Activated naive CD8-positive, alpha-beta T cell treated with anti-CD3 and anti-CD28 coated beads, Interleukin-2, amount 50 U/mL, for 24 hours (primary cell): Measurements from ENCODE around the gene FYB2.
"Not testable (repeated sequence)": the region's sequence is repeated elsewhere in the genome, so short reads cannot be mapped to it uniquely, and the experiment has no call there.

Experiments
- ATAC-seq: fragments of 150-1000 bp; cut with Tn5 transposase; one replicate; pipeline ENCODE4 v1.10.0; 2021
- DNase-seq: peaks from one replicate; pipeline ENCODE4 v3.0.0; 2021
- H3K27ac Mint-ChIP-seq: one replicate; pipeline ENCODE4 v1.8.0; 2021; ENCODE audit warnings: mild to moderate bottlenecking, mixed read lengths
- H3K27me3 Mint-ChIP-seq: one replicate; pipeline ENCODE4 v1.8.0; 2021; ENCODE audit warnings: mixed read lengths
- H3K36me3 Mint-ChIP-seq: one replicate; pipeline ENCODE4 v1.8.0; 2021; ENCODE audit warnings: low read depth, mixed read lengths
- H3K4me1 Mint-ChIP-seq: one replicate; pipeline ENCODE4 v1.8.0; 2021; ENCODE audit warnings: mixed read lengths
- H3K4me3 Mint-ChIP-seq: one replicate; pipeline ENCODE4 v1.8.0; 2021; ENCODE audit warnings: mild to moderate bottlenecking, moderate library complexity, mixed read lengths
- H3K9me3 Mint-ChIP-seq: one replicate; pipeline ENCODE4 v1.8.0; 2021; ENCODE audit warnings: mixed read lengths

The FYB2 gene

GRCh38 chr1:56788588-56788987 is 30.6 kb downstream of the FYB2 start:
- H3K36me3 Mint-ChIP-seq: no peaks in the 10 kb centered on the region
- no peaks in the 10 kb centered on the region for H3K4me1 Mint-ChIP-seq
- no peak overlapping the region for H3K27ac Mint-ChIP-seq
- H3K27me3 Mint-ChIP-seq: peaks cover 7% of the 10 kb centered on the region
- H3K9me3 Mint-ChIP-seq: no peaks in the 10 kb centered on the region
- H3K4me3 Mint-ChIP-seq: no peak overlapping the region
- no peak for DNase-seq
- ATAC-seq: no peak

DNA sequence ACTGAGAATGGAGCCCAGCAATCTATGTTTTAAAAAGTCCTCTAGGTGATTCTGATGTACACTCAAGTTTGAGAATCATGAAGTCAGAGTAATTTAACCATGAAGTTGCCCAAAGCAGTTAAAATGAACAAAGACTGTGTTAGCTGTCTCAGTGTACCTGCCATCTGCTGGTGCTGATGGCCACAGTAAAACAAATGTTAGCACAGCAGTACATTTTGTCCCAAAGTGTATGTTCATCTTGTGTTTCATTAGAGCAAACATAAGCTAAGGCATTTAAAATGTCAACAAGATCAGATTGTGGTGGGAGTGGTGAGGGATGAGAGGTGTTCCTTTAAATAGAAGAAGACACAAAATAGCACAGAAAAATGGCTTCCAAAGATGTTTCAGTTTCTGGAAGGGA is 31.1 kb downstream of the FYB2 start:
- Mint-ChIP-seq H3K36me3 (no peaks in the 10 kb centered on the region), H3K4me3 (no peak overlapping the region), H3K4me1 (no peaks in the 10 kb centered on the region), H3K27me3 (peaks cover 5% of the 10 kb centered on the region), H3K27ac (no peak overlapping the region), H3K9me3 (no peaks in the 10 kb centered on the region)
- DNase-seq (no peak), ATAC-seq (no peak)

DNA sequence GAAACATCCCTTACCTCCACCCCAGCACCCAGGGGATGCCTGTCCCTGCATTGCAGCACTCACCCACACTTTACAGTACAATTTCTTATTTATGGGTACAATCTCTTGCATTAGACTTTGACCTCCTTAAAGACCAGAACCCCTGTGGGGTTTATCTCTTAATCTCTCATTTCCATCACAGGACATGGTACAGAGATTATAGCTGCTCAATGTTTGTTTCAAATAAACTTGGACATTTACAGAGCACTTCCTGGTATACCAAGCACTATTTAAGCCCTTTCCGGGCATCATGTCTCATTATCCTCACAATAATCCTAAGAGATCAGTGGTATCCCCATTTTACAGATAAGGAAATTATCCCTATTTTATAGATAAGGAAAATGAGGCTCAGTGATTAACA is 31.9 kb downstream of the FYB2 start:
- no peak for ATAC-seq
- Mint-ChIP-seq H3K27ac (no peak overlapping the region), H3K4me3 (no peak overlapping the region), H3K4me1 (no peaks in the 10 kb centered on the region), H3K27me3 (peaks cover 5% of the 10 kb centered on the region), H3K9me3 (no peaks in the 10 kb centered on the region), H3K36me3 (no peaks in the 10 kb centered on the region)
- DNase-seq: no peak

- Mint-ChIP-seq H3K4me3 (no peak overlapping the region), H3K9me3 (no peaks in the 10 kb centered on the region), H3K4me1 (no peaks in the 10 kb centered on the region), H3K36me3 (no peaks in the 10 kb centered on the region), H3K27ac (no peak overlapping the region), H3K27me3 (peaks cover 4% of the 10 kb centered on the region)
- DNase-seq: no peak
- ATAC-seq: no peak
Observed at GRCh38 chr1:56782773-56783172, 36.4 kb downstream of the FYB2 start.

GRCh38 chr1:56780826-56781225 is 38.4 kb downstream of the FYB2 start:
- no peak overlapping the region for H3K27ac Mint-ChIP-seq
- no peak for ATAC-seq
- no peak overlapping the region for H3K4me3 Mint-ChIP-seq
- no peaks in the 10 kb centered on the region for H3K4me1 Mint-ChIP-seq
- peaks cover 4% of the 10 kb centered on the region for H3K27me3 Mint-ChIP-seq
- no peaks in the 10 kb centered on the region for H3K9me3 Mint-ChIP-seq
- no peak for DNase-seq
- H3K36me3 Mint-ChIP-seq: no peaks in the 10 kb centered on the region

DNA sequence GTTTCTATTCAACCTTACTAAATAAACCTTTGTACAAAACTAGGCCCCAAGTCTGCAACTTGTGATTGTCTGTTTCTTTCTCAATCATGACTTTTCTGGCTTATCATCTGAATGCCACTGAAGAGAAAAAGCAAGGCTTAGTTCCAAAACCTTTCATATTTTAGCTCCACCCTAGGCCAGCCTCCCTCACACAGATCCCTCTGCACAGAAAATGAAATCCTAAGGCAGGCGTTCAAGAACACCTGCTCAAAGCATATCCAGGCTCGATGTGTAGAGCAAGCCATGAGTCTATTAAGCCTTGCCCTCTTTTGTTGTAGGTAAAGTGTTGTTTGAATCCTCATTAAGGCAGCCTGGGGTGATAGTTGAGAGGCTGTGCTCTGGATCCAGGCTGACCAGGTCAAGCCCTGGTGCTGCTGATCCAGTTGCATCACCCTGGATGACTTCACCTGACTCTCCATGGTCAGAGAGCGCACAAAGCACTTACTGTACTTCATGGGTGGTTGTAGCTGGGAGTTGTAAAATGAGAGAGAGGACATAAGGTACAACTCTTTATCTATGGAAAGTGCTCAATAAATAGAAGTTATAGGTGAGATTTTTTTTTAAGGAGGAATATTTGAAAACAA is 39.0 kb downstream of the FYB2 start:
- Mint-ChIP-seq H3K9me3 (no peaks in the 10 kb centered on the region), H3K4me3 (no peak overlapping the region), H3K36me3 (no peaks in the 10 kb centered on the region), H3K4me1 (no peaks in the 10 kb centered on the region), H3K27me3 (peaks cover 4% of the 10 kb centered on the region), H3K27ac (no peak overlapping the region)
- DNase-seq: no peak
- no peak for ATAC-seq

DNA sequence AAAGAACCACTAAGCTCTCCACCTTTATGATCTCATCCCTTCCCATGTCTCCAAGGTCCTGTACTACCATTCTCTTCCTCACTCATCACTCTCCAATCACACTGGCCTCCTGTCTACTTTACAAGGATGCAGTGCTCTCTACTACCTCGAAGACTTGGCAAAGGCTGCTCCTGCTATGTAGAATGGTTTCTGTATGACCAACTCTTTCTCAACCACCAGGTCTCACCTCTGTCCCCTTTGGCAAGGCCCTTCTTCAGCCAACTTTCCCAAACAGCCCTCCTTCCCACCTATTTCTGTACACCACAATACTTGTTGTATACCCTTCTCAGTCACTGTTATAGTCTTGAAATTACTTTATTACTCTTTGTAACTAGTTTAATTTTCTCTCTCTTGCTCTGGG is 41.2 kb downstream of the FYB2 start:
- no peak overlapping the region for H3K4me3 Mint-ChIP-seq
- no peak overlapping the region for H3K27ac Mint-ChIP-seq
- ATAC-seq: no peak
- peaks cover 11% of the 10 kb centered on the region for H3K4me1 Mint-ChIP-seq
- DNase-seq: no peak
- no peaks in the 10 kb centered on the region for H3K36me3 Mint-ChIP-seq
- peaks cover 5% of the 10 kb centered on the region for H3K9me3 Mint-ChIP-seq
- peaks cover 4% of the 10 kb centered on the region for H3K27me3 Mint-ChIP-seq

- not testable (repeated sequence) for H3K9me3 Mint-ChIP-seq, DNase-seq, H3K27me3 Mint-ChIP-seq, ATAC-seq, H3K27ac Mint-ChIP-seq, H3K4me3 Mint-ChIP-seq, H3K36me3 Mint-ChIP-seq
- H3K4me1 Mint-ChIP-seq: peaks cover 11% of the 10 kb centered on the region
Observed at GRCh38 chr1:56774732-56775131, 44.5 kb downstream of the FYB2 start.

GRCh38 chr1:56774067-56774609 is 45.1 kb downstream of the FYB2 start:
- DNase-seq: no peak
- no peak for ATAC-seq
- Mint-ChIP-seq H3K4me3 (peak overlapping the region; percentile 27), H3K4me1 (peaks cover 11% of the 10 kb centered on the region), H3K27ac (no peak overlapping the region), H3K9me3 (peaks cover 5% of the 10 kb centered on the region), H3K27me3 (peaks cover 2% of the 10 kb centered on the region), H3K36me3 (no peaks in the 10 kb centered on the region)

DNA sequence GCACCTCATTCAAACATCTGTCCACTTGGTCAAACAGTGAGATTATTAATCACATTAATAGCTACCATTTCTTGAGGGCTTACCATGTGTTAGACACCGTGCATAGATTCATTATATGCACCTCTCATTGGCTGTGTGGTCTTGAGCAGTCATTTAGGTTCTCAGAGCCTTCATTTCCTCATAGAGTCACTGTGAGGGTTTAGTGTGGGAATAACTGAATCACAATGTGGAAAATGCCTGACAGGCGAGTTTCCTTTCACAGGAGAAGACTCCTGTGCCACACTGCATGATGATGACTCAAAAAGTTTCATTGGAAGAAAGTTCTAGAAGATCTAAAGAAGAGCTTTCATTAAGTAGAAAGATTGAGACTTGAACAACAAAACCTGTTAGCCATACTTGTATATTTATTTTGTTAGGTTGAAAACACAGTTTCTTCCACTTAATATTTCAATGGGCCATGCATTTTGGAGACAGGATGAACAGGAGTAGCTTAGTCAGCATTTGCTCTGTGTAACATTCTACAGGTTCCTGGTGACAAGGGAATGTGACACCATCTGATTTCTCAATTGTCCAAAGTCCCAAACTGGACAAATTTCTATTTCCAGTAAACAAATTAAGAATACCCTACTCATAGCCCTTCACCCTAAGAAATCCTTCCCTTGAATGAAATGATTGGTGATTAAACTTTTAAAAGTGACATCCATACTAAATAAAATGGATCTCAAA is 45.7 kb downstream of the FYB2 start:
- DNase-seq (no peak), ATAC-seq (peak; percentile 46)
- peaks cover 4% of the 10 kb centered on the region for H3K27me3 Mint-ChIP-seq
- H3K36me3 Mint-ChIP-seq: no peaks in the 10 kb centered on the region
- H3K27ac Mint-ChIP-seq: no peak overlapping the region
- H3K4me1 Mint-ChIP-seq: peaks cover 11% of the 10 kb centered on the region
- H3K9me3 Mint-ChIP-seq: peaks cover 5% of the 10 kb centered on the region
- no peak overlapping the region for H3K4me3 Mint-ChIP-seq

DNA sequence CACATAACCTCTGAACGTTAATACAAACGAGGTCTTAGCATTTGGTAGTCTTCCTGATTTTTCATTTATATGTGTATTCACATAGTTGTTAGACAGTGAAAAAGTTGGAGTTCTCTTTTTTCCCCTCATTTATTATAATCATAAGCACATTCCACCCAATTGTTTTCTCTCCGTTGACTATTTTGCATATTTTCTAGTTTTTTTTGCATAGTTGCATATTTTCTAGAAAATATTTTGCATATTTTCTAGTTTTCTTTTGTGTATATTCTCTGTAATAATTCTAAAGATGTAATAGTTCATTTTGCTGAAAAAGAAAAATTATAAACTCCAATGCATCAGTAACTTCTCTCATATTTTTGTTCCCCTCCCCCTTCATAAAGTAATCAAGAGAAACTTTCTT is 47.5 kb downstream of the FYB2 start:
- H3K4me3 Mint-ChIP-seq: no peak overlapping the region
- H3K27me3 Mint-ChIP-seq: peaks cover 10% of the 10 kb centered on the region
- peaks cover 11% of the 10 kb centered on the region for H3K4me1 Mint-ChIP-seq
- ATAC-seq: no peak
- H3K27ac Mint-ChIP-seq: no peak overlapping the region
- H3K36me3 Mint-ChIP-seq: no peaks in the 10 kb centered on the region
- peaks cover 5% of the 10 kb centered on the region for H3K9me3 Mint-ChIP-seq
- DNase-seq: no peak

DNA sequence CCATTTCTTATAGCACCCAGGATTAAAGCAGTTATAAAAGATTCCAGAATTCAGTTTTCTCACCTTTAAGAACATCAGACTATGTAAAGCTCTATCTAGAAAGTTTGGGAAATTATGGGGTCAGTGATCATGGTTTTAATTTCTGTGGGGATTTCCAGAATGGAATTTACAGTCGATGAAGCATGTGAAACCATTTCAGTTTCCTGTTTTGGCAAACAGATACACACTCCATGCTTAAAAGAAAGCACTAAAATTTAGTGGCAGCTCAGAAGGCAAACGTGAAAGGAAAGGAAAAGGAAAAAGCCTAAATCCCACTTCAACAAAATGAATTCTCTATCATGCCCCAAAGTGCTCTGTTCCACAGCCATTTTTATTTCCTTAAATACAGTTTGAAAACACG is 60.4 kb downstream of the FYB2 start:
- Mint-ChIP-seq H3K27ac (no peak overlapping the region), H3K36me3 (no peaks in the 10 kb centered on the region), H3K27me3 (peaks cover 7% of the 10 kb centered on the region), H3K4me1 (peaks cover 2% of the 10 kb centered on the region), H3K4me3 (no peak overlapping the region), H3K9me3 (no peaks in the 10 kb centered on the region)
- no peak for ATAC-seq
- no peak for DNase-seq

DNA sequence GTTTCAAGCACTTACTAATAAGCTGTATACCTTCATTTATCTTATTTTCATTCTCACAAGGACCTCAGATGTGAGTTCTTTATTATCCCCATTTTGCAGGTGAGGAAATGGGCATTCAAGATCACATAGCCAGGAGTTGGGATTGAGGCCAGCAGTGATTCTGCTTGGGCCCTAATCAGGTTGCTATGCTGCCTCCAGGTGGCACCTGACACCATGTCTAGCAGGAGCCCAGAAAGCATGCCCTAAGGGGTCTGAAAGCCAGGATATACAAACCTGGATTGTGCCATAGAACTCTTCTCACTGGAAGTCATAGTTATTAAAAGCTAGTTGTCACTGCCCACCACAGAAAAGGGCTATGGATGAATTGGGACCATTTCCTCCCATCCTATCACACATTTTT is 61.1 kb downstream of the FYB2 start:
- no peak for DNase-seq
- Mint-ChIP-seq H3K36me3 (no peaks in the 10 kb centered on the region), H3K27ac (no peak overlapping the region), H3K4me1 (peaks cover 2% of the 10 kb centered on the region), H3K27me3 (peaks cover 7% of the 10 kb centered on the region), H3K9me3 (no peaks in the 10 kb centered on the region), H3K4me3 (no peak overlapping the region)
- no peak for ATAC-seq

- Mint-ChIP-seq H3K27ac (no peak overlapping the region), H3K27me3 (peaks cover 11% of the 10 kb centered on the region), H3K4me3 (no peak overlapping the region), H3K4me1 (peaks cover 2% of the 10 kb centered on the region), H3K36me3 (no peaks in the 10 kb centered on the region), H3K9me3 (no peaks in the 10 kb centered on the region)
- ATAC-seq (no peak), DNase-seq (no peak)
Observed at GRCh38 chr1:56755911-56756310, 63.3 kb downstream of the FYB2 start.

GRCh38 chr1:56754708-56755479 is 64.3 kb downstream of the FYB2 start:
- Mint-ChIP-seq H3K4me3 (no peak overlapping the region), H3K9me3 (no peaks in the 10 kb centered on the region), H3K27ac (no peak overlapping the region), H3K4me1 (peaks cover 2% of the 10 kb centered on the region), H3K36me3 (no peaks in the 10 kb centered on the region), H3K27me3 (peaks cover 13% of the 10 kb centered on the region)
- DNase-seq (no peak), ATAC-seq (no peak)
